GM19025 (cell line): ENCODE measurements around the gene DHRS3.
"Not testable (repeated sequence)": the region's sequence is repeated elsewhere in the genome, so short reads cannot be mapped to it uniquely, and the experiment has no call there.

Experiments used
- ATAC-seq: cut with Tn5 transposase; IDR thresholded peaks from one replicate; pipeline ENCODE4 v1.9.1; 2021; ENCODE audit warnings: mild to moderate bottlenecking, low read depth, moderate library complexity; ENCODE audit not compliant: unreplicated experiment

Gene DHRS3

GRCh38 chr1:12617901-12618660 lies at the start of gene DHRS3:
Gene DHRS3 (minus strand): TSS chr1:12618210. CDS start chr1:12617348, 862 bp downstream.
- no peak for ATAC-seq

GRCh38 chr1:12666141-12666735 lies 48.2 kb upstream of the DHRS3 start:
- no peak for ATAC-seq

GRCh38 chr1:12665511-12665910 lies 47.5 kb upstream of the DHRS3 start:
- ATAC-seq = no peak

- ATAC-seq = no peak
Observed at GRCh38 chr1:12662556-12662955, 44.5 kb upstream of the DHRS3 start.

- no peak for ATAC-seq
Observed at GRCh38 chr1:12661606-12662219, 43.7 kb upstream of the DHRS3 start.

GRCh38 chr1:12658531-12659453 lies 40.8 kb upstream of the DHRS3 start:
- no peak for ATAC-seq

- ATAC-seq = not testable (repeated sequence)
Observed at GRCh38 chr1:12657885-12658512, 40.0 kb upstream of the DHRS3 start.

- no peak for ATAC-seq
Observed at GRCh38 chr1:12657060-12657884, 39.3 kb upstream of the DHRS3 start.

GRCh38 chr1:12656575-12656974 lies 38.6 kb upstream of the DHRS3 start:
- ATAC-seq = no peak

GRCh38 chr1:12654657-12655056 lies 36.6 kb upstream of the DHRS3 start:
- ATAC-seq = no peak

GRCh38 chr1:12654004-12654567 lies 36.1 kb upstream of the DHRS3 start:
- no peak for ATAC-seq

GRCh38 chr1:12649971-12650421 lies 32.0 kb upstream of the DHRS3 start:
- no peak for ATAC-seq

- ATAC-seq = no peak
Observed at GRCh38 chr1:12648741-12649140, 30.7 kb upstream of the DHRS3 start.

GRCh38 chr1:12645401-12645800 lies 27.4 kb upstream of the DHRS3 start:
- ATAC-seq = not testable (repeated sequence)

GRCh38 chr1:12644829-12645228 lies 26.8 kb upstream of the DHRS3 start:
- no peak for ATAC-seq

- ATAC-seq = no peak
Observed at GRCh38 chr1:12644237-12644636, 26.2 kb upstream of the DHRS3 start.

GRCh38 chr1:12643785-12644184 lies 25.8 kb upstream of the DHRS3 start, which contains the start of gene AADACL4:
Gene AADACL4 (plus strand): TSS chr1:12644085. CDS start chr1:12644547, 462 bp downstream.
- ATAC-seq = no peak

GRCh38 chr1:12643079-12643478 lies 25.1 kb upstream of the DHRS3 start:
- ATAC-seq = no peak

- ATAC-seq = no peak
Observed at GRCh38 chr1:12640958-12641272, 22.9 kb upstream of the DHRS3 start.
